CD4-positive, alpha-beta T cell (primary cell): ENCODE data around the gene AGAP5. TPM values are rescaled to one million over a fixed set of nuclear protein-coding genes. Genes with fewer than 3 reads are reported as not detected.
"Not testable (repeated sequence)": the region's sequence is repeated elsewhere in the genome, so short reads cannot be mapped to it uniquely, and the experiment has no call there.

Source experiments
- ATAC-seq: fragments of 200-7000 bp; cut with Tn5 transposase; one replicate; pipeline ENCODE4 v1.10.0; 2022; ENCODE audit warnings: mild to moderate bottlenecking; ENCODE audit not compliant: poor library complexity
- CTCF ChIA-PET: fragments of 350-600 bp; sonication (Branson Sonifier 250); formaldehyde crosslinking; loops from one replicate; lab custom pipeline; 2021; ENCODE audit warnings: antibody characterized with exemption, inconsistent platforms; lab: Charles Lee
- POLR2A ChIA-PET: fragments of 350-600 bp; sonication (Branson Sonifier 250); formaldehyde crosslinking; loops from one replicate; lab custom pipeline; 2021; ENCODE audit warnings: antibody characterized with exemption, inconsistent platforms; lab: Charles Lee
- DNase-seq, 14 experiments: peaks; one replicate each; pipeline ENCODE4 v3.0.0-alpha.2; 2013 to 2020; ENCODE audit warnings: mixed read lengths in 2 of 14
- H3K27ac ChIP-seq, 2 donors: one replicate each; pipeline versions ENCODE4 v1.5.1 to v1.7.0; 2013; ENCODE audit warnings: low read length in 2 of 2, low read depth in 1 of 2, mild to moderate bottlenecking in 1 of 2
- H3K27me3 ChIP-seq, 2 experiments: 1 replicate in 1 of 2; 2 replicates in 1 of 2; pipeline versions ENCODE4 v1.6.1 to v1.7.0; 2013; ENCODE audit warnings: low read length in 2 of 2, control low read depth in 1 of 2, mild to moderate bottlenecking in 1 of 2, moderate library complexity in 1 of 2; ENCODE audit not compliant: insufficient read depth in 2 of 2, control insufficient read depth in 1 of 2
- H3K36me3 ChIP-seq: one replicate; pipeline ENCODE4 v1.6.1; 2013; ENCODE audit warnings: low read length, control low read depth; ENCODE audit not compliant: insufficient read depth
- H3K4me1 ChIP-seq: one replicate; pipeline ENCODE4 v1.6.1; 2013; ENCODE audit warnings: low read length, control low read depth; ENCODE audit not compliant: insufficient read depth
- H3K4me3 ChIP-seq: one replicate; pipeline ENCODE4 v1.5.1; 2013; ENCODE audit warnings: mild to moderate bottlenecking, low read length, moderate library complexity
- H3K9me3 ChIP-seq, 2 experiments: 1 replicate in 1 of 2; 2 replicates in 1 of 2; pipeline versions ENCODE4 v1.6.1 to v1.7.0; 2013; ENCODE audit warnings: low read length in 2 of 2, mild to moderate bottlenecking in 2 of 2, control low read depth in 1 of 2, moderate library complexity in 1 of 2; ENCODE audit not compliant: control insufficient read depth in 1 of 2, insufficient read depth in 1 of 2
- H3K27ac Mint-ChIP-seq: one replicate; pipeline ENCODE4 v1.8.0; 2020; ENCODE audit warnings: mixed read lengths
- H3K27me3 Mint-ChIP-seq: one replicate; pipeline ENCODE4 v1.8.0; 2021; ENCODE audit warnings: mixed read lengths
- H3K36me3 Mint-ChIP-seq: one replicate; pipeline ENCODE4 v1.8.0; 2021; ENCODE audit warnings: low read depth, mixed read lengths
- H3K4me1 Mint-ChIP-seq: one replicate; pipeline ENCODE4 v1.8.0; 2021; ENCODE audit warnings: low read depth, mixed read lengths
- H3K4me3 Mint-ChIP-seq: one replicate; pipeline ENCODE4 v1.8.0; 2020; ENCODE audit warnings: mild to moderate bottlenecking, mixed read lengths
- H3K9me3 Mint-ChIP-seq: one replicate; pipeline ENCODE4 v1.8.0; 2020; ENCODE audit warnings: mixed read lengths
- CTCF ChIP-seq: fragments of 200-600 bp; IDR thresholded peaks from one replicate; pipeline ENCODE4 v1.8.0; 2022; ENCODE audit warnings: antibody characterized with exemption, mild to moderate bottlenecking
- intact Hi-C, 2 experiments: fragments of 100-400 bp; cut with DNase I in 1 of 2; cut with micrococcal nuclease in 1 of 2; formaldehyde crosslinking; loops; one replicate each; pipeline versions ENCODE4 v1.15.1 to v1.9.0; 2023 to 2025; cut with DNase I, micrococcal nuclease
- total RNA-seq, 174 experiments: library from RNA in 2 of 174; stranded (reverse) in 2 of 174; gene quantifications; one replicate each; pipeline ENCODE4 v1.2.3 and lab custom pipeline; 2021 to 2026

The AGAP5 gene
- total RNA-seq, 2 experiments from 2014 or later, result 4.9 to 5.1 TPM

DNA sequence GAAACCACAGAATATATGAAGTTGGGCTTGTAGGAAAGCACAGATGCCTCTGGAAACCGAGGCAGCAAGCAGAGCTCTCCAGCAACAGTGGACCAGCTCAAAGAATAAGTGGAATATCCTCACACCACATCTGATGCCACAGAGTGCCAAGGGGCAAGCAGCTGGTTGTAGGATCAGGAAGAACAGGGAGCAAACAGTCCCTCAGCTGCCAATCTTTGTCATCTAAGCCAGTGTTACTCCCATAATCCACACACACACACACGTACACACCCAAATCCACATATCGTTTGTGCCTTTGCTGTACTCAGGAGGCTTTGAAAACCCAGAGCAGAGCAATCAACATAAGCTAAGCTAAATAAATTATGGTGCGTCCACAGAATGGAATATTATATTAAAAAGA lies 25.6 kb upstream of the AGAP5 start:
- no peak for TF ChIP-seq CTCF
- DNase-seq, result no peak
- no peaks in the 10 kb centered on the region for H3K9me3 Mint-ChIP-seq
- no peaks in the 10 kb centered on the region for H3K27me3 Mint-ChIP-seq
- peaks cover 74% of the 10 kb centered on the region for H3K36me3 Mint-ChIP-seq
- no peaks in the 10 kb centered on the region for H3K27me3 ChIP-seq
- H3K36me3 ChIP-seq, result peaks cover 63% of the 10 kb centered on the region
- H3K4me3 Mint-ChIP-seq, result no peak overlapping the region
- CTCF ChIA-PET, result no interaction called here
- POLR2A ChIA-PET, result no interaction called here
- H3K4me1 ChIP-seq, result no peaks in the 10 kb centered on the region
- no peak for ATAC-seq
- no peak overlapping the region for H3K4me3 ChIP-seq
- intact Hi-C loops, result no loop called here
- peaks cover 8% of the 10 kb centered on the region for H3K4me1 Mint-ChIP-seq
- H3K27ac Mint-ChIP-seq, result no peak overlapping the region
- H3K9me3 ChIP-seq, result no peaks in the 10 kb centered on the region
- no peak overlapping the region for H3K27ac ChIP-seq

- DNase-seq, H3K4me3 ChIP-seq, ATAC-seq, CTCF ChIA-PET, H3K27ac Mint-ChIP-seq, intact Hi-C loops, POLR2A ChIA-PET, H3K27ac ChIP-seq, H3K4me1 ChIP-seq, H3K27me3 ChIP-seq, H3K9me3 ChIP-seq, H3K4me1 Mint-ChIP-seq, H3K4me3 Mint-ChIP-seq, H3K9me3 Mint-ChIP-seq, H3K27me3 Mint-ChIP-seq: not testable (repeated sequence)
- H3K36me3 ChIP-seq, result peaks cover 76% of the 10 kb centered on the region
- H3K36me3 Mint-ChIP-seq, result peaks cover 84% of the 10 kb centered on the region
Measured at GRCh38 chr10:73720561-73720960, 22.7 kb upstream of the AGAP5 start.

DNA sequence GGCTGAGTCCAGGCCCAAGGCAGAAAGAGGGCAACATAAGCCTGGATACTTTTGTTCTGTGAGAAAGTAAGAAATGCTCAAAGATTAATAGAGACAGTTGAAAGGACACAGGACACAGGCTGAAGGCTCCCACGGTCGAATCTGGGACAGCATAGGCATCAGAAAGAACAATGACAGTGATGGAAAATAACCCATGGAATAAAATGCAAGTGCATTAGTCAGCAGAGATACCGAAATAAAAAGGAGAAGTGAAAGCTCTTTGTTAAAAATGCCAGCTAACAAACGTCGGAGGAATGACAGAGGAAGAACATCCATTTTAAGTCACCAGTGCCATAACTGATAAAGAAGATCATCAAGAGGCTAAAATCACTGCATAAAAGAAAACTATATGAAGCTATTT lies 19.6 kb upstream of the AGAP5 start:
- no peaks in the 10 kb centered on the region for H3K27me3 Mint-ChIP-seq
- intact Hi-C loops, result no loop called here
- Histone ChIP-seq H3K27ac (no peak overlapping the region), H3K27me3 (no peaks in the 10 kb centered on the region), H3K4me1 (no peaks in the 10 kb centered on the region), H3K9me3 (no peaks in the 10 kb centered on the region), H3K4me3 (no peak overlapping the region), H3K36me3 (peaks cover 60% of the 10 kb centered on the region)
- POLR2A ChIA-PET, result no interaction called here
- CTCF ChIA-PET, result interaction anchor here (1.0 kb wide), 1 partner anchor 15 kb away, joined by 3 read pairs; no protein-coding TSS in a partner anchor
- DNase-seq, result peak in 2 of 14 experiments; percentile 23 to 28
- no peak overlapping the region for H3K4me3 Mint-ChIP-seq
- H3K4me1 Mint-ChIP-seq, result no peaks in the 10 kb centered on the region
- no peak for TF ChIP-seq CTCF
- peaks cover 69% of the 10 kb centered on the region for H3K36me3 Mint-ChIP-seq
- ATAC-seq, result no peak
- H3K9me3 Mint-ChIP-seq, result no peaks in the 10 kb centered on the region
- H3K27ac Mint-ChIP-seq, result peak overlapping the region; percentile 22

DNA sequence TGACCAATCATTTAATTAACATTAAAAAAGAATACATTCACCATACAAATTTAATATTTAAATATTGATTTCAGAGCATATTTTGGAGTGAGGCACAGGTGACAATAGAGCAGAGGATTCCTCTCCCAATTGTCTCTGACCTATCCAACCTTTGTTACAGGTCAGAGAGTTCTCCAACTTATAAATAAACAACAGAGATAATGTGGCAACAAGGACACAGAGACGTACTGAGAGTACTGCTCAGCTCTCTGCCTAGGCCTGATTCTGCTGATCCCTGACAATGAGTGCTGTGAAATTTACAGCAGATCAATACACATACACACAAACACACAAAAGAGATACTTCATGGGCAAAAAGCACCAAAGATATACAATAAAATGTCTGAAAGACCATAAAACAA lies 18.3 kb upstream of the AGAP5 start:
- H3K9me3 ChIP-seq, result no peaks in the 10 kb centered on the region
- no peak overlapping the region for H3K4me3 ChIP-seq
- no peak overlapping the region for H3K4me3 Mint-ChIP-seq
- intact Hi-C loops, result no loop called here
- H3K36me3 Mint-ChIP-seq, result peaks cover 61% of the 10 kb centered on the region
- no peaks in the 10 kb centered on the region for H3K4me1 Mint-ChIP-seq
- no peak overlapping the region for H3K27ac ChIP-seq
- no peak for DNase-seq
- H3K9me3 Mint-ChIP-seq, result no peaks in the 10 kb centered on the region
- no peaks in the 10 kb centered on the region for H3K27me3 ChIP-seq
- TF ChIP-seq CTCF, result no peak
- no peaks in the 10 kb centered on the region for H3K27me3 Mint-ChIP-seq
- ChIA-PET POLR2A (no interaction called here), CTCF (interaction anchor here (1.1 kb wide), 1 partner anchor 161 kb away, joined by 4 read pairs; no protein-coding TSS in a partner anchor)
- no peak overlapping the region for H3K27ac Mint-ChIP-seq
- peaks cover 52% of the 10 kb centered on the region for H3K36me3 ChIP-seq
- ATAC-seq, result no peak
- no peaks in the 10 kb centered on the region for H3K4me1 ChIP-seq

- ATAC-seq, POLR2A ChIA-PET, H3K27me3 Mint-ChIP-seq, H3K4me3 ChIP-seq, H3K27me3 ChIP-seq, DNase-seq, H3K9me3 Mint-ChIP-seq, H3K27ac ChIP-seq, intact Hi-C loops, H3K4me3 Mint-ChIP-seq, H3K9me3 ChIP-seq, H3K4me1 ChIP-seq, H3K4me1 Mint-ChIP-seq, H3K27ac Mint-ChIP-seq: not testable (repeated sequence)
- H3K36me3 ChIP-seq, result peaks cover 44% of the 10 kb centered on the region
- CTCF ChIA-PET, result interaction anchor here (1.1 kb wide), 1 partner anchor 160 kb away, joined by 4 read pairs; no protein-coding TSS in a partner anchor
- H3K36me3 Mint-ChIP-seq, result peaks cover 53% of the 10 kb centered on the region
Measured at GRCh38 chr10:73715179-73716156, 17.6 kb upstream of the AGAP5 start.
